Adrenal gland (tissue), 12 donors: ENCODE data around the gene CELSR2. TPM values are rescaled to one million over a fixed set of nuclear protein-coding genes. Genes with fewer than 3 reads are reported as not detected.
A peak's percentile ranks its signal among the peaks of the same experiment; 100 is the strongest.

Experiments used
- DNase-seq, 7 donors: peaks; one replicate each; pipeline ENCODE4 v3.0.0-alpha.2; 2019 to 2020
- H3K27ac ChIP-seq, 5 donors: fragments of 200-600 bp; sonication (generic) in 4 of 5; 1 replicate in 3 of 5; 2 replicates in 2 of 5; pipeline versions ENCODE4 v1.5.1 to v1.8.0; 2016 to 2020; ENCODE audit warnings: mild to moderate bottlenecking in 1 of 5
- H3K27me3 ChIP-seq: fragments of 200-600 bp; 2 replicates; pipeline ENCODE4 v1.8.0; 2021
- H3K36me3 ChIP-seq, 2 donors: fragments of 200-600 bp; replicated peaks in 1 of 2; 1 replicate in 1 of 2; 2 replicates in 1 of 2; pipeline versions ENCODE4 v1.5.1 to v1.8.0; 2018 to 2022
- H3K4me1 ChIP-seq, 2 donors: fragments of 200-600 bp; replicated peaks in 1 of 2; 1 replicate in 1 of 2; 2 replicates in 1 of 2; pipeline versions ENCODE4 v1.5.1 to v1.8.0; 2018 to 2021
- H3K4me3 ChIP-seq, 4 donors: fragments of 200-600 bp; sonication (generic) in 3 of 4; one replicate each; pipeline ENCODE4 v1.5.1; 2016 to 2018
- H3K9me3 ChIP-seq, 3 donors: fragments of 200-600 bp; sonication (generic) in 1 of 3; replicated peaks in 1 of 3; 1 replicate in 2 of 3; 2 replicates in 1 of 3; pipeline versions ENCODE4 v1.5.1 to v1.8.0; 2016 to 2021
- CTCF ChIP-seq, 6 experiments: fragments of 450-650 bp in 4 of 6; fragments of 200-600 bp in 2 of 6; sonication (generic) in 1 of 6; IDR thresholded peaks; 1 replicate in 5 of 6; 2 replicates in 1 of 6; pipeline versions ENCODE4 v1.5.1 to v1.8.0; 2016 to 2021; ENCODE audit warnings: antibody characterized with exemption in 6 of 6, mild to moderate bottlenecking in 2 of 6, moderate library complexity in 1 of 6
- POLR2A ChIP-seq, 2 donors: fragments of 450-650 bp; IDR thresholded peaks; one replicate each; pipeline ENCODE4 v1.6.1; 2017; ENCODE audit warnings: antibody characterized with exemption in 2 of 2, mild to moderate bottlenecking in 2 of 2, moderate library complexity in 1 of 2
- WGBS, 4 donors: extraction: QIAGEN DNeasy Blood & Tissue Kit in 2 of 4; methylation state at CpG; one replicate each; pipeline versions ENCODE4 v1.1.5 to v1.1.7; 2013 to 2017; 5-methylcytosine and 5-hydroxymethylcytosine counted together
- intact Hi-C, 2 donors: fragments of 100-400 bp; cut with DNase I; formaldehyde crosslinking; loops; one replicate each; pipeline versions ENCODE4 v1.14.1 to v1.15.0; 2022 to 2023
- polyA plus RNA-seq, 3 donors: library from polyadenylated mRNA; stranded (reverse); fragments of 200-250 nt in 2 of 3; fragments of 350-450 nt in 1 of 3; fragmentation: Illumina TruSeq in 1 of 3; extraction: RNeasy Lipid Tissue Mini Kit (QIAGEN cat#74804) in 1 of 3; gene quantifications; one replicate each; pipeline ENCODE4 v1.2.3, GENCODE V29; 2013 to 2014
- total RNA-seq, 9 donors: library from RNA; depleted of rRNA in 4 of 9; stranded (reverse); fragments of >200 nt in 4 of 9; fragments of 120-200 nt in 1 of 9; fragmentation: NEBNext Ultra II Directional in 1 of 9; extraction: Animal tissue kit (Norgen Biotek cat#: 25700) in 1 of 9; gene quantifications; one replicate each; pipeline versions ENCODE4 v1.1.0 to v1.2.4, GENCODE V29; 2013 to 2023
- donor health status: healthy with polysubstance abuse.
- donor health status: Bipolar disorder and iron deficiency.
- donor health status: DM: yes; HTN: yes; CAD: no.
- donor health status: DM: no; HTN: no; CAD: no.
- donor health status: DM: no; HTN: no; CAD: no.
- donor health status: DM: yes; HTN: yes; CAD: no.

Gene CELSR2
- total and polyA plus RNA-seq, 12 donors, result 0.89 to 9.1 (median 5.1) TPM

DNA sequence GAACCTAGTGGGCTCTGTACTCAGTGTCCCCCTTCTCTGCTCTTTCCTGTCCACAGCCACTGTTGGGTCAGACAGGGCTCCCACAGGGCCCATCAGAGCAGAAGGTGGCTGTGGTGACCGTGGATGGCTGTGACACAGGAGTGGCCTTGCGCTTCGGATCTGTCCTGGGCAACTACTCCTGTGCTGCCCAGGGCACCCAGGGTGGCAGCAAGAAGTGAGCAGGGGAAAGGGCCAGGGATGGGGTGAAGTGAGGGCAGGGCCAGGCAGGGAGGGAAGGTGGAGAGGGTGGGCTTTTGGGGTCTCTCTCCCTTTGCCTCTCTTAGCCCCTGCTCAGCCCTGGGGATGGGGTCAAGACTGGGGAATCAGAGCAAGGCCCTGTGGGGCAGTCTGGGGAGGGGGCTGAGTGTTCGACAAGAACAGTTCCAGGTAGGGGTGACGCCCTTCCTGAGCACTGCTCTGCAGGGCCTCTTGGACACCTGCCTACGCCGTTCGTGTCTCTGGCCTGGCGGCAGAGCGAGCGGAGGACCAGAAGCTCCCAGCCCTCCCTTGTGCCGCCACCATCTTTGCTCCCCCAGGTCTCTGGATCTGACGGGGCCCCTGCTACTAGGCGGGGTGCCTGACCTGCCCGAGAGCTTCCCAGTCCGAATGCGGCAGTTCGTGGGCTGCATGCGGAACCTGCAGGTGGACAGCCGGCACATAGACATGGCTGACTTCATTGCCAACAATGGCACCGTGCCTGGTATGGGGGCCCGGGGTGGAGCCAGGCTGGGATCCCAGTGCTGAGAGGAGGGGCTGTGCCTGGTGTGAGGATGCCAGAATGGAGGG lies 13.1 kb downstream of the CELSR2 start:
- Histone ChIP-seq H3K4me1 (no peaks in the 10 kb centered on the region), H3K27me3 (no peaks in the 10 kb centered on the region), H3K36me3 (no peaks in the 10 kb centered on the region), H3K4me3 (no peak overlapping the region), H3K9me3 (no peaks in the 10 kb centered on the region), H3K27ac (no peak overlapping the region)
- no peak for DNase-seq
- intact Hi-C loops, result loop anchor here (5.0 kb wide), 2 partner anchors 135 to 140 kb away; partner anchors contain the start of gene SORT1 (in 1 of the 2)
- TF ChIP-seq CTCF (IDR thresholded peaks at IDR 0.05), result no peak
- TF ChIP-seq POLR2A (IDR thresholded peaks at IDR 0.05), result no peak
- WGBS, 4 donors, result 90 to 98% (median 91%) methylated on average over 14 to 22 of the region's 22 CpGs

DNA sequence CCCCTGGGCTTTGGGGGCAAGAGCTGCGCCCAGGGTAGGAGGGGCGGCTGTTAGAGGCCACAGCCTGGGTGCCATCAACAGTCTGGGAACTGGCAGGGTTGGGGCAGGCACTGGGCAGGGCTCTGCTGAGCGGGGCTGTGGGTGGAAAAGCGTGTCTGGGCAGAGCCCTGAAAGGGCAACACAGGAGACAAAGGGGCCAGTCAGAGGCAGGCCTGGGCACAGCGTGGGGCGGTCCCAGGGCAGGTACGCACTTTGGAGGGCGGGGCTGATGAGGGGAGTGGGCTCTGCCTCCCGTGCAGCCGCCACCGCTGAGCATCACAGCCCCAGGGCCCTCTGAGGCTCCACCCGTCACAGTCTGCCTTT lies 13.9 kb downstream of the CELSR2 start:
- no peak overlapping the region for H3K4me3 ChIP-seq
- H3K4me1 ChIP-seq, result no peaks in the 10 kb centered on the region
- no peak for TF ChIP-seq CTCF (IDR thresholded peaks at IDR 0.05)
- no peak for TF ChIP-seq POLR2A (IDR thresholded peaks at IDR 0.05)
- WGBS, 4 donors, result 68 to 80% (median 74%) methylated on average over 6 to 12 of the region's 12 CpGs
- intact Hi-C loops, result loop anchor here (5.0 kb wide), 2 partner anchors 134 to 139 kb away; partner anchors contain the start of gene SORT1 (in 1 of the 2)
- no peak overlapping the region for H3K27ac ChIP-seq
- DNase-seq, result no peak
- no peaks in the 10 kb centered on the region for H3K27me3 ChIP-seq
- no peaks in the 10 kb centered on the region for H3K36me3 ChIP-seq
- no peaks in the 10 kb centered on the region for H3K9me3 ChIP-seq

- no peak overlapping the region for H3K4me3 ChIP-seq
- WGBS, 4 donors, result 50 to 83% (median 53%) methylated on average over 14 to 29 of the region's 29 CpGs
- no peaks in the 10 kb centered on the region for H3K27me3 ChIP-seq
- intact Hi-C loops, result loop anchor here (5.0 kb wide), 2 partner anchors 134 to 139 kb away; partner anchors contain the start of gene SORT1 (in 1 of the 2)
- no peaks in the 10 kb centered on the region for H3K4me1 ChIP-seq
- TF ChIP-seq POLR2A (IDR thresholded peaks at IDR 0.05) (no peak), CTCF (IDR thresholded peaks at IDR 0.05) (peak; percentile 86 to 100 (median 100))
- no peaks in the 10 kb centered on the region for H3K36me3 ChIP-seq
- DNase-seq, result peak; percentile 83 to 96 (median 89)
- no peaks in the 10 kb centered on the region for H3K9me3 ChIP-seq
- H3K27ac ChIP-seq, result no peak overlapping the region
Observed at GRCh38 chr1:109263597-109264378, 14.4 kb downstream of the CELSR2 start.

GRCh38 chr1:109264379-109264755 lies 15.0 kb downstream of the CELSR2 start:
- Histone ChIP-seq H3K27ac (no peak overlapping the region), H3K9me3 (no peaks in the 10 kb centered on the region), H3K4me1 (no peaks in the 10 kb centered on the region), H3K36me3 (no peaks in the 10 kb centered on the region), H3K27me3 (no peaks in the 10 kb centered on the region), H3K4me3 (no peak overlapping the region)
- DNase-seq, result no peak
- TF ChIP-seq CTCF (IDR thresholded peaks at IDR 0.05), result no peak
- no peak for TF ChIP-seq POLR2A (IDR thresholded peaks at IDR 0.05)
- intact Hi-C loops, result loop anchor here (5.0 kb wide), 2 partner anchors 133 to 138 kb away; partner anchors contain the start of gene SORT1 (in 1 of the 2)
- WGBS, 4 donors, result 66 to 80% (median 73%) methylated on average over 2 to 9 of the region's 9 CpGs
